DND-41 (cell line): Measurements from ENCODE around the gene MND1.

Source experiments
- EZH2 ChIP-seq: IDR thresholded peaks from 3 replicates; pipeline ENCODE4 v1.6.1; 2012; ENCODE audit warnings: borderline replicate concordance, low read depth, mild to moderate bottlenecking, moderate library complexity, low read length, inconsistent platforms; ENCODE audit not compliant: severe bottlenecking
- TF ChIP-seq, protein P1 (sequence below): IDR thresholded peaks from 2 replicates; pipeline ENCODE4 v1.5.1; 2012; ENCODE audit warnings: borderline replicate concordance, low read length, moderate library complexity, mild to moderate bottlenecking; ENCODE audit not compliant: poor library complexity, severe bottlenecking; ENCODE audit errors: extremely low read depth

DNA sequence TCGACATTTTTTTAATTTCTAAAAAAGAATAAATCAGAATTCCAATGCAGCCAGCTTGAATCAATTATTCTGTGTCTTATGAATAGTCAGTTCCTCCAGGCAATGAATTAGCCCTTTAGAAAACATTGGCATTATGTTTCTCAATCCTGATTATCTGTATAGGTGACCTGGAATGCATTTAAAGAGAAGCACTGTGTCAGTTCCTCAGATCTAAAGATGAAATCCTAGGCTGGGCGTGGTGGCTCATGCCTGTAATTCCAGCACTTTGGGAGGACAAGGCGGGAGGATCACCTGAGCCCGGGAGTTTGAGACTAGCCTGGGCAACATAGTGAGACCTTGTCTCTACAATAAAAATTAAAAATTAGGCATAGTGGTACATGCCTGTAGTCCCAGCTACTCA, 43.5 kb downstream of the MND1 start:
- TF ChIP-seq, protein P1, sequence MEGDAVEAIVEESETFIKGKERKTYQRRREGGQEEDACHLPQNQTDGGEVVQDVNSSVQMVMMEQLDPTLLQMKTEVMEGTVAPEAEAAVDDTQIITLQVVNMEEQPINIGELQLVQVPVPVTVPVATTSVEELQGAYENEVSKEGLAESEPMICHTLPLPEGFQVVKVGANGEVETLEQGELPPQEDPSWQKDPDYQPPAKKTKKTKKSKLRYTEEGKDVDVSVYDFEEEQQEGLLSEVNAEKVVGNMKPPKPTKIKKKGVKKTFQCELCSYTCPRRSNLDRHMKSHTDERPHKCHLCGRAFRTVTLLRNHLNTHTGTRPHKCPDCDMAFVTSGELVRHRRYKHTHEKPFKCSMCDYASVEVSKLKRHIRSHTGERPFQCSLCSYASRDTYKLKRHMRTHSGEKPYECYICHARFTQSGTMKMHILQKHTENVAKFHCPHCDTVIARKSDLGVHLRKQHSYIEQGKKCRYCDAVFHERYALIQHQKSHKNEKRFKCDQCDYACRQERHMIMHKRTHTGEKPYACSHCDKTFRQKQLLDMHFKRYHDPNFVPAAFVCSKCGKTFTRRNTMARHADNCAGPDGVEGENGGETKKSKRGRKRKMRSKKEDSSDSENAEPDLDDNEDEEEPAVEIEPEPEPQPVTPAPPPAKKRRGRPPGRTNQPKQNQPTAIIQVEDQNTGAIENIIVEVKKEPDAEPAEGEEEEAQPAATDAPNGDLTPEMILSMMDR = no peak
- no peak for TF ChIP-seq EZH2
